PFSK-1 (cell line): ENCODE results near the gene POLL.

ENCODE experiments used
- FOXP2 ChIP-seq: optimal IDR thresholded peaks from 2 replicates; pipeline ENCODE3; 2011; ENCODE audit warnings: borderline replicate concordance, control low read depth, inconsistent platforms; ENCODE audit not compliant: insufficient read depth; ENCODE audit errors: extremely low read length, extremely low read depth
- POLR2AphosphoS5 ChIP-seq: IDR thresholded peaks from 2 replicates; pipeline ENCODE4 v1.6.1; 2012; ENCODE audit warnings: low read depth, mild to moderate bottlenecking, control low read depth, low read length, moderate library complexity
- REST ChIP-seq, 2 experiments: IDR thresholded peaks; 2 replicates each; pipeline versions ENCODE4 v1.6.1 to v1.8.0; 2011 to 2012; ENCODE audit warnings: low read depth in 2 of 2, low read length in 2 of 2, control low read depth in 1 of 2, inconsistent platforms in 1 of 2, mild to moderate bottlenecking in 1 of 2, moderate library complexity in 1 of 2; ENCODE audit not compliant: insufficient read depth in 1 of 2
- SIN3A ChIP-seq: IDR thresholded peaks from 2 replicates; pipeline ENCODE4 v1.6.1; 2012; ENCODE audit warnings: mild to moderate bottlenecking, low read length, moderate library complexity, borderline replicate concordance; ENCODE audit not compliant: insufficient read depth
- TAF1 ChIP-seq: IDR thresholded peaks from 2 replicates; pipeline ENCODE4 v1.6.1; 2012; ENCODE audit warnings: low read length, control low read depth, borderline replicate concordance; ENCODE audit not compliant: insufficient read depth

Gene POLL

GRCh38 chr10:101575091-101575490, 13.0 kb downstream of the POLL start:
- TF ChIP-seq SIN3A: no peak
- TF ChIP-seq FOXP2: no peak
- TF ChIP-seq TAF1: no peak
- TF ChIP-seq REST (IDR thresholded peaks at IDR 0.05; ENCODE audit: insufficient read depth in 1 of 2, low read depth in 2 of 2, low read length in 2 of 2): no peak
- no peak for TF ChIP-seq POLR2AphosphoS5

GRCh38 chr10:101573885-101574753, 13.9 kb downstream of the POLL start:
- TF ChIP-seq POLR2AphosphoS5 (no peak), SIN3A (no peak), TAF1 (no peak), REST (IDR thresholded peaks at IDR 0.05; ENCODE audit: insufficient read depth in 1 of 2, low read depth in 2 of 2, low read length in 2 of 2) (no peak), FOXP2 (no peak)

- no peak for TF ChIP-seq REST (IDR thresholded peaks at IDR 0.05; ENCODE audit: insufficient read depth in 1 of 2, low read depth in 2 of 2, low read length in 2 of 2)
- TF ChIP-seq SIN3A: no peak
- TF ChIP-seq POLR2AphosphoS5: no peak
- no peak for TF ChIP-seq FOXP2
- no peak for TF ChIP-seq TAF1
Observed at GRCh38 chr10:101572785-101573184, 15.3 kb downstream of the POLL start.

- TF ChIP-seq POLR2AphosphoS5 (no peak), SIN3A (no peak), REST (IDR thresholded peaks at IDR 0.05; ENCODE audit: insufficient read depth in 1 of 2, low read depth in 2 of 2, low read length in 2 of 2) (no peak), FOXP2 (no peak), TAF1 (no peak)
Observed at GRCh38 chr10:101572126-101572525, 15.9 kb downstream of the POLL start.
